Smooth muscle cell (in vitro differentiated cells): Measurements from ENCODE around the gene FRMD6. TPM values are rescaled to one million over a fixed set of nuclear protein-coding genes. Genes with fewer than 3 reads are reported as not detected.

Experiments used
- DNase-seq: peaks from one replicate; lab custom pipeline; 2025; ENCODE audit not compliant: unreplicated experiment; lab: John Stamatoyannopoulos, UW
- H2AFZ ChIP-seq: fragments of 200-600 bp; sonication (generic); 2 replicates; pipeline ENCODE4 v1.6.0; 2016; ENCODE audit warnings: antibody characterized with exemption, low read depth, mild to moderate bottlenecking
- H3F3A ChIP-seq: fragments of 200-600 bp; sonication (generic); 2 replicates; pipeline ENCODE4 v1.6.0; 2017; ENCODE audit warnings: antibody characterized with exemption, low read depth
- H3K27ac ChIP-seq: fragments of 200-600 bp; sonication (generic); 2 replicates; pipeline ENCODE4 v1.5.1; 2016; ENCODE audit warnings: low read depth, mild to moderate bottlenecking
- H3K27me3 ChIP-seq: fragments of 200-600 bp; sonication (generic); 2 replicates; pipeline ENCODE4 v1.6.1; 2016; ENCODE audit warnings: low read depth, mild to moderate bottlenecking
- H3K36me3 ChIP-seq: fragments of 200-600 bp; sonication (generic); 2 replicates; pipeline ENCODE4 v1.5.1; 2016; ENCODE audit warnings: low read depth
- H3K4me1 ChIP-seq: fragments of 200-600 bp; sonication (generic); 2 replicates; pipeline ENCODE4 v1.5.1; 2016; ENCODE audit warnings: low read depth
- H3K4me2 ChIP-seq: fragments of 200-600 bp; sonication (generic); 2 replicates; pipeline ENCODE4 v1.6.0; 2016; ENCODE audit warnings: mild to moderate bottlenecking
- H3K4me3 ChIP-seq: fragments of 200-600 bp; sonication (generic); 2 replicates; pipeline ENCODE4 v1.5.1; 2016; ENCODE audit warnings: mild to moderate bottlenecking
- H3K79me2 ChIP-seq: fragments of 200-600 bp; sonication (generic); 2 replicates; pipeline ENCODE4 v1.6.0; 2016; ENCODE audit warnings: low read depth, mild to moderate bottlenecking
- H3K9ac ChIP-seq: fragments of 200-600 bp; sonication (generic); 2 replicates; pipeline ENCODE4 v1.6.0; 2016; ENCODE audit warnings: low read depth
- H3K9me3 ChIP-seq: fragments of 200-600 bp; sonication (generic); replicated peaks from 2 replicates; pipeline ENCODE4 v1.5.1; 2016; ENCODE audit warnings: low read depth
- H4K20me1 ChIP-seq: fragments of 200-600 bp; sonication (generic); 2 replicates; pipeline ENCODE4 v1.6.0; 2016; ENCODE audit warnings: low read depth
- CTCF ChIP-seq: fragments of 200-600 bp; sonication (generic); IDR thresholded peaks from 2 replicates; pipeline ENCODE4 v1.5.1; 2017; ENCODE audit warnings: borderline replicate concordance, mild to moderate bottlenecking, antibody characterized with exemption; ENCODE audit not compliant: insufficient read depth, poor library complexity, severe bottlenecking
- WGBS: methylation state at CpG from one replicate; pipeline ENCODE4 v1.1.7; 2016; ENCODE audit warnings: low lambda C conversion rate; 5-methylcytosine and 5-hydroxymethylcytosine counted together
- polyA plus RNA-seq: library from polyadenylated mRNA; unstranded; fragments of >200 nt; fragmentation: Nextera tagmentation; extraction: Ambion mirVana; gene quantifications from 2 replicates; pipeline ENCODE4 v1.2.1, GENCODE V29; 2016
- total RNA-seq: library from RNA; depleted of rRNA; stranded (reverse); fragments of >200 nt; gene quantifications from 2 replicates; pipeline ENCODE4 v1.2.3, GENCODE V29; 2014

FRMD6 gene
- total and polyA plus RNA-seq, 2 experiments from 2014 or later: 254 to 564 TPM

GRCh38 chr14:51610771-51611170 lies 40.9 kb upstream of the FRMD6 start:
- Histone ChIP-seq H3K4me2 (peak overlapping the region; percentile 73), H3K36me3 (no peaks in the 10 kb centered on the region)
- WGBS: 68% methylated on average over 1 of the region's 1 CpG

GRCh38 chr14:51612449-51612848 lies 39.3 kb upstream of the FRMD6 start:
- H3K27ac ChIP-seq: no peak overlapping the region
- H3K4me1 ChIP-seq: peaks cover 18% of the 10 kb centered on the region
- H3K9ac ChIP-seq: no peak overlapping the region
- no peaks in the 10 kb centered on the region for H3K9me3 ChIP-seq
- H3K36me3 ChIP-seq: no peaks in the 10 kb centered on the region
- H3K4me2 ChIP-seq: no peak overlapping the region
- no peaks in the 10 kb centered on the region for H4K20me1 ChIP-seq
- peaks cover 4% of the 10 kb centered on the region for H3K79me2 ChIP-seq
- no peak for TF ChIP-seq CTCF
- 50% methylated on average over 1 of the region's 1 CpG for WGBS
- no peaks in the 10 kb centered on the region for H3K27me3 ChIP-seq
- no peak overlapping the region for H3K4me3 ChIP-seq
- no peak overlapping the region for H2AFZ ChIP-seq
- peaks cover 16% of the 10 kb centered on the region for H3F3A ChIP-seq
- no peak for DNase-seq

More at GRCh38 chr14:51610771-51611170, 40.9 kb upstream of the FRMD6 start:
- H3K4me3 ChIP-seq: no peak overlapping the region
- TF ChIP-seq CTCF: no peak
- no peak overlapping the region for H3K9ac ChIP-seq
- DNase-seq: no peak
- H3K9me3 ChIP-seq: no peaks in the 10 kb centered on the region
- H3K4me1 ChIP-seq: peaks cover 18% of the 10 kb centered on the region
- H3K27ac ChIP-seq: peak overlapping the region; percentile 99
- no peaks in the 10 kb centered on the region for H4K20me1 ChIP-seq
- no peak overlapping the region for H2AFZ ChIP-seq
- no peaks in the 10 kb centered on the region for H3K27me3 ChIP-seq
- peaks cover 4% of the 10 kb centered on the region for H3K79me2 ChIP-seq
- H3F3A ChIP-seq: peaks cover 25% of the 10 kb centered on the region

- DNase-seq: no peak
Measured at GRCh38 chr14:51613416-51613815, 38.3 kb upstream of the FRMD6 start.

More at GRCh38 chr14:51613416-51613815, 38.3 kb upstream of the FRMD6 start:
- Histone ChIP-seq H3K79me2 (peaks cover 4% of the 10 kb centered on the region), H3K36me3 (no peaks in the 10 kb centered on the region), H3K9me3 (no peaks in the 10 kb centered on the region), H3K4me3 (no peak overlapping the region), H3K27me3 (no peaks in the 10 kb centered on the region), H3K27ac (no peak overlapping the region), H3K4me2 (no peak overlapping the region), H3K4me1 (peaks cover 12% of the 10 kb centered on the region), H2AFZ (no peak overlapping the region), H4K20me1 (no peaks in the 10 kb centered on the region), H3K9ac (no peak overlapping the region), H3F3A (peaks cover 10% of the 10 kb centered on the region)
- TF ChIP-seq CTCF: no peak
- 72% methylated on average over 3 of the region's 3 CpGs for WGBS
